ENCODE data around the gene MACROH2A1. TPM values are rescaled to one million over a fixed set of nuclear protein-coding genes. Genes with fewer than 3 reads are reported as not detected.

MACROH2A1 gene
- total RNA-seq, 1 donor from 2014 or later, result 82.1 TPM

DNA sequence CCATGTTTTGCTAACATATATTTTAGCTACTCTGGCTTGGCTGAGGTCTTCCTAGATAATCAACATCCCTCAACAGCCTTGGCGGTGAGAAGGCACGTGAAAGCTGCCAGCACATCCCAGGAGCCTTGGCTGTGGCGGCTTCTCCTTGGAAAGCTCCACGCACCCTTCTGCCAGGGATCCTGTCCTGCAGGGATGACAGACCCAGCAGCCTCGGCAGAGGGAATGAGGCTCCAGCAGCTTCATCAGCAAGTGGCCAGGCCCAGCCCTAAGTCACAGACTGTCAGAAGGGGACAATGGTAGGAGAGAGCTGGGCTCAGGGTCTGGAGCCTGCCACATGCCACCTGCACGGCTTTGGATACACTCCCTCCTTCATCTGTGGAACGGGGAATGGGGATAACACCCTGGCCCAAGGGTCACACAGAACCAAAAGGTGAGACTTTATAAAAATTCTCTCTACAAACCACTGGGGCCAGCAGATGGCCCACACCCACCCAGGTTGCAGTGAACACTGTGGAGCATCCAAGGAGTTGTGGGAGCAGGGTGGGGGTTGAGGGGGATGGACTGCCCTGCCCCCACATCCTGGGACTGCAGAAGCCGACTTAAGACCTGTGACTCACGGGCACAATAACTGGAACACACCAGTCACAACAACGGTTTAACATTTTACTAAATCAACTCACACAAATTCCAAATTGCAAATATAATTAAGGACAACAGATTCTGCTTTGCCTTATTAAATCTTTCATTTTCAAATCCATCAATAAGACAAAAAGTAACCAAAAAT is 65.1 kb downstream of the MACROH2A1 start:
- no peak for DNase-seq (ENCODE audit: low spot score)

DNA sequence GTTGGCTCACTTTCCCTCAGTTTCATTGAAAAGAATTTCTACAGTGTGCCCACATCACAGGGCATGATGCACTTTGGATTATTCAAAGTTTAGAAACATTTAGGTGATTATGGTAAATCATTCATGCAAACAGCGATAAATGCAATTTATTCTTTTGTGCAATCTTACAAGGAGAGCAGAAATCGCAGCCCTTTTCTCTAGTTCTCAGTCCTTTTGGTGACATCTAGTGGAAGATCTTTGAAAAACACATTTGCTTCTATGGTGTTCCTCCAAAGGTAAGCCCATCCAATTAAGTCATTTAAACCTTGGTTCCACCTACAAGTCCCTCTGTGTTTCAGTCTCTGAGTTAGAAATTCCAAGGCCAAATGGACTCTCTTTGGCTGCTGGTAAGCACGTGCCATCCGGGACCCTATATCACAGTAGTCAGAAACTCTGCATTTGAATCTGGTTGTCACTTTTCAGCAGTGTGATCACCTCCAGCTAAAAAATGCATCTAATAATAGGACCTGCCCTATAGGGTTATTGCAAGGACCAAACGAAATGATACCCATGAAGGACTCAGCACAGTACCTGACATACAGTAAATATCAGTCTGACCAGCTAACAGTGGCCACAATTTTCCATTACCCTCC is 66.4 kb downstream of the MACROH2A1 start:
- peak; percentile 85 for DNase-seq (ENCODE audit: low spot score)

DNA sequence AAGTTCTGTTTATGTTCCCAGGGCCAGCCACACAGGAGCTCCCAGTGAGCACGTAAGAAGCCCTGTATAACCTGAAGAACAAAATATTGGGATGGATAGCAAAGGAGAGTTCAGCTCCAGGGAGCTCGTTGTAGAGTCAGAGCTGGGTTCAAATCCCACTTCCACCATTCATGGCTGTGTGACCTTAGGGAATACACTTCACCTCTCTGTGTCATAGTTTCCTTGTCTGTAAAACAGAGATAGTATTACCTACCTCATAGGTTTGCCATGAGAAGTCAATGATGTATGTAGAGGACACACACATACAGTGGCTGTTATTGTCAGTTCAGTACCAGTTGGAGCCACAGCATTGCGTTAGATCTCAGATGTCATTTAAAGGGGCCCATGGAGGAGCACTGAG is 67.4 kb downstream of the MACROH2A1 start:
- no peak for DNase-seq (ENCODE audit: low spot score)

GRCh38 chr5:135330798-135331096 is 68.3 kb downstream of the MACROH2A1 start:
- no peak for DNase-seq (ENCODE audit: low spot score)

- no peak for DNase-seq (ENCODE audit: low spot score)
These were observed 68.9 kb downstream of the MACROH2A1 start for GRCh38 chr5:135329913-135330797.

GRCh38 chr5:135329066-135329912 is 69.7 kb downstream of the MACROH2A1 start:
- DNase-seq (ENCODE audit: low spot score), result no peak

- no peak for DNase-seq (ENCODE audit: low spot score)
These were observed 70.8 kb downstream of the MACROH2A1 start for GRCh38 chr5:135328128-135328687.

- DNase-seq (ENCODE audit: low spot score), result no peak
These were observed 71.5 kb downstream of the MACROH2A1 start for GRCh38 chr5:135327429-135328127.

GRCh38 chr5:135326296-135327254 is 72.5 kb downstream of the MACROH2A1 start:
- DNase-seq (ENCODE audit: low spot score), result no peak

- DNase-seq (ENCODE audit: low spot score), result no peak
These were observed 74.0 kb downstream of the MACROH2A1 start for GRCh38 chr5:135324897-135325650.

GRCh38 chr5:135324160-135324559 is 74.9 kb downstream of the MACROH2A1 start:
- no peak for DNase-seq (ENCODE audit: low spot score)

DNA sequence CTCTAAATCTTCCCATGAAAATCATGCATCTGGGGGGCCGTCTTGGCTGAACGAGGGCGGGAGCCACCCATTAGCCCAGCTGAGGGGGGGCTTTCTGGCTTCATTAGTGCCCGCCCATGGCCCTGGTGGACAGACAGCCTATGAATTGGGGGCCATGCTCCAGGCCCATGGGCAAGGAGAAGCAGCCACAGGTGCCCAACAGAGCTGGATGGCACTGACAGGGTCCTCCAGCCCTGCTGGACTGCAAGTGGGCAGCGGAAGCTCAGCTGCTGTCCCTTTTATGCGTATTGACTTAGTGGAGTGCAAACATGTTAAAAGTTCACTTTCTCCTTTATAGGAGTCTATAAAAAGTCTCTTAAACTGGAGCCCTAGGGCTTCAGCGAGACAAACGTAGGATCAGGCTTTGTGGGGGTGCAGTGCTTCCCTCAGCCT is 75.3 kb downstream of the MACROH2A1 start:
- no peak for DNase-seq (ENCODE audit: low spot score)

GRCh38 chr5:135323227-135323626 is 75.8 kb downstream of the MACROH2A1 start:
- DNase-seq (ENCODE audit: low spot score), result no peak

GRCh38 chr5:135322744-135323143 is 76.3 kb downstream of the MACROH2A1 start:
- DNase-seq (ENCODE audit: low spot score), result no peak

- no peak for DNase-seq (ENCODE audit: low spot score)
These were observed 76.8 kb downstream of the MACROH2A1 start for GRCh38 chr5:135322271-135322670.

DNA sequence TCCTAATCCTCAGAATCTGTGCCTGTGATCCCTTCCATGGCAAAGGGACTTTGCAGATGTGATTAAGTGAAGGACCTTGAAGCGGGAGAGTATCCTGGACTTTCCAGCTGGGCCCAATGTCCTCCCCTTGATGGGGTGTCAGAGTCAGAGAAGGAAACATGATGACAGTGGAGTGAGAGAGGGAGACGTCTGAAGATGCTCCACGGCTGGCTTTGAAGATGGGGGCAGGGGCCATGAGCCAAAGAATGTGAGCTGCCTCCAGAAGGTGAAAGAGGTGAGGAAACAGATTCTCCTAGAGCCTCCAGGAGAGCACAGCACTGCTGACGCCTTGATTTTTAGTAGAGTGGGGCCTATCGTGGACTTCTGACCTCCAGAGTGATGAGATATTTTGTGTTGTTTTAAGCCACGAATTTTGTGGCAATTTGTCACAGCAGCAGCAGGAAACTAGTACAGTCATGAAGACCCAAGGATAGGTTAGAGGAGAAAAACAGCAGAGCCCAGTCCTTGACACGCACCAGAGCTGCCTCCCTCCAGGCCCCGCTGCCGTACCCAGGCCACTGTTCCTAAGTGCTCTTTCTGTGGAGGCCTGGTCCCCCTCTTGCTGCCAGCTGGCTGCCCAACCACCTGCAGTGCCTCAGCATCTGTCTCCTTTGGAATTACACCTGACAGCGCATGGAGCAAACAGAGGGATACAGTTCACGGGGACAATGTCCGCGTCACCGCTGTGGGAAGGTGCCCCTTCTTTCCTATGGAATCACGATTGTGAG is 78.1 kb downstream of the MACROH2A1 start:
- no peak for DNase-seq (ENCODE audit: low spot score)

DNA sequence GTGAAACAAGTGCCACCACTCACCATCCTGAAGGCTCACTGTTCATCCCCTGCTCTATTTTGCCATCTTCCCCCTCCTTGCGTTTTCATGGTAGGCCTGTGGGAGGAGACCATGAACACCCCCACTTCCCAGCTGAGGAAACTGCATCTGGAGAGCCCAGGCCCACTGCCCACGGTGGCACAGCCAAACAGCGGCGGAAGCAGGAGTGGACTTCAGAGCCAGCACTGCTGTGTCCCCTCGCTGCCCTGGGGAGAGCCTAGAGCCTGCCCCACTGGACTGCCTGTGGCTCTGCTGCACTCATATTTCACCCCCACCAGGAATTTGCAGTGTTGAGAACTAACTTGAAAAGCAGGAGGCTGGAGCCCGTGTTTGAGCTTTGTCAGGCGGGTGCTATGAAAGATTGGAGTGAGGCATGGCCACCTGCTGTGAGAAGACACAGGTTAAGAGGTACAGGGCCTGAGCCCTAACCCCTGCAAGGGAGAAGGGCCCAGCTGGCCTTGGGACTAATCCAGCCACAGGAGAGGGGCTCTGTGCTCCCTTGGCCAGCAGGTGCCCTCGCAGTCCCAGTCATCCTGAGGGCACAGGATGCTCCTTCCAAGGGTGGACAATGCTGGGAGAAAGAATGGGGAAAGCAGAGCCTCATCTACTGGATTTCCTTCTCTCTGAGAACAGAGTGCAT is 79.0 kb downstream of the MACROH2A1 start:
- no peak for DNase-seq (ENCODE audit: low spot score)
